Stromal cell of bone marrow (primary cell): ENCODE results near the gene PIK3C2G.
A peak's percentile ranks its signal among the peaks of the same experiment; 100 is the strongest.
"Not testable (repeated sequence)": the region's sequence is repeated elsewhere in the genome, so short reads cannot be mapped to it uniquely, and the experiment has no call there.

Source experiments
- DNase-seq: peaks from one replicate; pipeline ENCODE4 v3.0.0-alpha.2; 2012; ENCODE audit warnings: low read depth

The PIK3C2G gene

DNA sequence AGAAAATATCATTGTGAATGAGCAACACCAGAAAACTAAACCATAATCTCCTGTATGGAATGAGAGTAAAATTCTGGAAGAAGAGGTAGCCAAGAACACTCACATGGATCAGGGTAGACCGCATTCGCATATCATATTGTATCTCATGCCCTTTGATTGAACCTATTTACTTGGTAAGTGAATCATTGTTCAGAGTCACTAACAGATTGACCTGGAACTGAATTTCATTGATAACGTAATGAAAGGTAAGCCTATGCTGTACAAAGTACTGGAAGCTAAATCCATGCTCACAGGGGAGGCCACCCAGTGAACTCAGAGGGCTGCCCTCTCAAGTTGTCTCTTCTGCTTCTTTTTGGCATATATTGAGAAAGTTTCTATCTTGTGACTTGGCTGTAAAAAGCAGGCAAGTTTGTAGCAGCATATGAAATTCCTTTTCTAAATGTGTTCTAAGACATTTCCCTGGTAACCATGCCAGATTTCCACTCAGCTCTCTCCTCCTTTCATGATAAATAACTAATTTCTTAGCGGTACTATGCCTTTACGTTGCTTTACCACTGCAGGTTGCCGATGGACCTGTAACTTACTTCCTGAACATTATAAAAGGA lies 385.1 kb downstream of the PIK3C2G start:
- DNase-seq: no peak

DNA sequence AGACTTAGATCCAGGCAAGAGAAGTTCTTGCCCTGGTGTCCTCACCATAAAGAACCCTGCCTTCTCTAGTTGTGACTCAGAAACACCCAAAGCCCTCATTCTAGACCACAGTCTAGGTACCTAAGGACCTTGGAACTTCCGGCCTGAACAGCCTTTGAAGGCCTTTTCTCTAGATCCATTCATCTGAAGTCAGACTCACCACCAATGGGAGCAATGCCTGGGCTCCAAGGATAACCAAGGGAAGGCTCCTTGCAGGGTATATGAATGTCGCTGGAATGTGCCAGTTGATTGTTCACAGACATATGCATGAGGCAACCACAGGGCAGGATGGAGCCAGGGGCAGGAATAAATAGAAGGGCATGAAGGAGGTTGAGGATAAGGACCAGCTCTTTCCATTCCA lies 390.2 kb downstream of the PIK3C2G start:
- DNase-seq: no peak

- DNase-seq: no peak
Measured at GRCh38 chr12:18652596-18652995, 391.3 kb downstream of the PIK3C2G start.

- no peak for DNase-seq
Measured at GRCh38 chr12:18653465-18653864, 392.1 kb downstream of the PIK3C2G start.

- DNase-seq: no peak
Measured at GRCh38 chr12:18655351-18655750, 394.0 kb downstream of the PIK3C2G start.

- DNase-seq: no peak
Measured at GRCh38 chr12:18658179-18658578, 396.9 kb downstream of the PIK3C2G start.

DNA sequence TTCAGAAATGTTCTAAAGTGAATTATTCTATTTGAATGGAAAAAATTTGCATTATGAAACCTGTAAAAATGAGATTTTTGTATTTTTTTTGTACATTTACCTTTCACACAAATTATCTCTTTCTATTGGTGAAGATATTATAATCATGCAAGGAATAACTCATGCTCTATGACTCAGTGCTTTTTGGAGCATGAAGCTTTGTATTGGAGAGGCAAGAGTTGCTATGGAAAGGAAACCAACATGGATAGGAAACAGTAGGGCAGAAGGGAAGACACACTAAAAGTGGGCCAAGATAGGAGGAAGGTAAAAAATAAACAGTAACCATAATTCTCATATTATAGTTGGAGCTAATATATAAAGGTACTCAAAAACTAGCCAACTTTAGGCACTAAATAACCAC lies 397.5 kb downstream of the PIK3C2G start:
- DNase-seq: no peak

DNA sequence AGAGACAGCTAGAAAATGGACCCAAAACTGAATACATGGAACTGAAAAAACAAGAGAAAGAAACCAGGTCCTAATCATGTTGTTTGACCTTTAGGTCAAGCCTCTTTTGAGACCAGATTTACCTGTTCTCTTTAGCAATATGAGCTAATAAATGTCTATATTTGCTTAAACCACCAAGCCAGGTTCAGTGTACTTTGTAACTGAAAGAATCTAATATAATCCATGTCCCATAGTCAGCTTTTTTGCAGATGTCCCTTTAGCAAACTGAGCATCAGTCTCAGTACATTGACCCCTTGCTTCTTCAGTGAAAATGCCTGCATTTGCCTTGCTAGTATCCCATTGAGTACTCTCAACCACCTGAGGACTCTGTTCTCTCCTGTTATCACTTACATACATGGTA lies 414.8 kb downstream of the PIK3C2G start:
- no peak for DNase-seq

DNA sequence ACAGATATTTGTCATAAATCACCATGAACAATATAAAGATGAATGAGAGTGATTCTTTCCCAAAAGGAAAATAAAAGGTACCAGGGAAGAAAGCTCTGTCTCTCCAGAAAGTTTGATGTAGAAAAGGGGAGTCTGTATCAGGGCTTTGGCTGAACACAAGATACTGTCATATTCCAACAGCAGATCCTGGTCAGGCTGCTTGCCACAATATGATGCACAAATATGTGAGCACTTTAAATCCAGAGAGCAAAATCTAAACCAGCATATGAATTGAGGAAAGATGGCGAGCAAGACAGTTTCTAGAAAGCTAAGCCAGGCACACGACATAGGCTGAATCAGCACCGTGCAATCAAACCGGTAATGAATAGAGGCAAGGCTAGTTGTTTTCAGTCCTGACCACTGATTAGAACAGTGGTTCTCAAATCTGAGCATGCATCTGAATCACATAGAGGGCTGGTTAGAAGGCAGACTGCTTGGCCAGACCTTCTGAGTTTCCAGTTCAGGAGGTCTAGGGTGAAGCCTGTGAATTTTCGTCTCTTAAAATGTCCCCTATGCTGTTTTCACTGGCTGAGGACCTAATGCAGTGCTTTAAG lies 415.8 kb downstream of the PIK3C2G start:
- DNase-seq: peak; percentile 7

GRCh38 chr12:18681818-18682217 lies 420.5 kb downstream of the PIK3C2G start:
- DNase-seq: no peak

DNA sequence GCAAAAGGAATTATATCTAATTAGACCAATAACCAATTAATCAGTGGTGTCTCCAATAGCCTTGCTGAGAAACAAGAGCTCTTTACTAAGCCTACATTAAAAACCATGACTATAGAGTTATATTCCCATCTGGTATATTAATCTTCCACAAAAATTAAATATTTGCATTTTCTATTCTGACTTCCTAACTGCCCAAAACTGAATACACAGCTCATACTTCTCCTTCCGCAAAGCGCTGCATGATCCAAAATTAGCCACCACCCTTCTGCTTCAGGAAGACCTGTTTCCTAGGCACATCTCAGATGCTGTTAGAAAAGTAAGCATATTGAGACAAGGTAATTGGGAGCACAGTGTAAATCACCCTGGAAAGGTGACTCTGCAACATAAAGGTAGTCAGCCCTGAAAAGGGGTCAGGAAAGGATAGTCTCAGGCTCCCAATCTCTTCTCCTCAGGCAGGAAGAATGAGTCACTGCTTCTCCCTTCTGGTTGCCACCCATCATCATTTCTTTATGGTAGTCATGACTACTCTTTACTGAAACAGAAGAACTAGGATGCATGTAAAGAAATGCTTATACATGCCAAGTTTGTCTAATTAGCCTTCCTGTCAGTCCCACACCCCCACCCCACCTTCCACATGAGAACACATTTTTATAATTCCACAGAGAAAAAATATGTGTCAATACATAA lies 422.2 kb downstream of the PIK3C2G start:
- DNase-seq: no peak

DNA sequence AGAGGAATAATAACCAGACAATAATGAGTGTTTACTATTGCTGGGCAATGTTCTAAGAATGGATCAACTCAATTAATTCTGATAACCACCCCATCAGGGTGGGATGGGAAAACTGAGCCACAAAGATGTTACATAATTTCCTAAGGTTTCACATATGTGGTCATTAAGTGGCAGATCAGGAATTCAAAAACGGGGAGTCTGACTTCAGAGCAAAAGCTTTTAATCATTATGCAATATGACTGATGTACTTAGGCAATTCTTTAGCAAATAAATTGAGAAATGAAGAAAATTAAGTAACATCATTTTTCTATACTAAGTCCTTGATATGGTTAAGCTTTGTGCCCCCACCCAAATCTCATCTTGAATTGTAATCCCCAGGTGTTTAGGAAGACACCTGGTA lies 423.1 kb downstream of the PIK3C2G start:
- no peak for DNase-seq

DNA sequence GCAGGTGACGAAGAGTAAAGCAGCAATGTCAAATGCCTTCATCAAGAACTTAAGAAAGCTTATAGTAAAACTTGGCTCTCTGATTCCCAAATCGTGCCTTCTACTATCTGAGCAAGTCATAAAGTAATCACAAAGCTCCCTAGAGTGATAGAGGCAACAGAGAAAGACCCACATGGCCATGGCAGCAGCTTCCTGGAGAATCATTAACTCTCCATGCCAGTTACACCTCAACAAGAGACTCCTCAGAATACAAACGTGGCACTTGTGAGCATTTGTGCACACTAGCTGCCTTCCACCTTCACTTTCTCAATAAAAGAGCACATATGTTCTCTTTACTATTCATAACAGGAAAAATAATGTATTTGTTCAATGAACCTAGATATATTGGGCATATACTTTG lies 428.5 kb downstream of the PIK3C2G start:
- no peak for DNase-seq

GRCh38 chr12:18690653-18691052 lies 429.3 kb downstream of the PIK3C2G start:
- DNase-seq: no peak

DNA sequence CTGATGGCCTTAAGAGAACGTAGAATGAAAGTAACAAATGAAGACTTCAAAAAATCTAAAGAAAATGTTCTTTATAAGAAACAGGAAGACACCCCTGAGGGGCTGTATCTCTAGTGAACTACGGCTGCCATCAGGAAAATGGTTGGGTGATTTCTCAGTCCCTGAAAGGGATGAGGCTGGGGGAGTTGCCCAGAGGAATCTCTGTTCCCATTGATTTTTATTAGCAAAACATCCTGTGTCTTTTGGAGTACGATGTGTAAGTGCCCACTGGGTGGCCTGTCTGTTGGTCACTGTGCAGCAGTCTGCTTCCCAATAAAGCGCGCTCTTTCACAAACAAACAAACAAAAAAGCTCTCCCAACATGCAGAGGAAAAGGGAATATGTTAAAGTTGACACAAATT lies 432.7 kb downstream of the PIK3C2G start:
- DNase-seq: not testable (repeated sequence)

- DNase-seq: no peak
Measured at GRCh38 chr12:18696971-18697602, 435.8 kb downstream of the PIK3C2G start.
